WERI-Rb-1 (cell line): Measurements from ENCODE around the gene UBR4.

Experiments used
- DNase-seq: peaks from one replicate; pipeline ENCODE4 v3.0.0-alpha.2; 2020
- H3K27ac ChIP-seq: fragments of 250-450 bp; sonication (Bioruptor Pico); 2 replicates; pipeline ENCODE4 v1.5.1; 2020; ENCODE audit warnings: mild to moderate bottlenecking, moderate library complexity
- H3K27me3 ChIP-seq: fragments of 250-450 bp; sonication (Bioruptor Pico); 2 replicates; pipeline ENCODE4 v1.5.1; 2021; ENCODE audit warnings: mild to moderate bottlenecking, low read depth, moderate library complexity; ENCODE audit not compliant: insufficient read depth, severe bottlenecking
- H3K36me3 ChIP-seq: fragments of 250-450 bp; sonication (Bioruptor Pico); 2 replicates; pipeline ENCODE4 v1.5.1; 2020; ENCODE audit warnings: mild to moderate bottlenecking, moderate library complexity
- H3K4me3 ChIP-seq: 2 replicates; pipeline ENCODE4 v1.5.1; 2011; ENCODE audit warnings: low read depth, mild to moderate bottlenecking, control low read depth, low read length
- H3K9me3 ChIP-seq: fragments of 250-450 bp; sonication (Bioruptor Pico); 2 replicates; pipeline ENCODE4 v1.5.1; 2021; ENCODE audit warnings: mild to moderate bottlenecking, moderate library complexity; ENCODE audit not compliant: severe bottlenecking
- TF ChIP-seq, protein P1 (sequence below): IDR thresholded peaks from 2 replicates; pipeline ENCODE4 v1.5.1; 2011; ENCODE audit warnings: low read depth, mild to moderate bottlenecking, control low read depth, inconsistent platforms, low read length

Gene UBR4

DNA sequence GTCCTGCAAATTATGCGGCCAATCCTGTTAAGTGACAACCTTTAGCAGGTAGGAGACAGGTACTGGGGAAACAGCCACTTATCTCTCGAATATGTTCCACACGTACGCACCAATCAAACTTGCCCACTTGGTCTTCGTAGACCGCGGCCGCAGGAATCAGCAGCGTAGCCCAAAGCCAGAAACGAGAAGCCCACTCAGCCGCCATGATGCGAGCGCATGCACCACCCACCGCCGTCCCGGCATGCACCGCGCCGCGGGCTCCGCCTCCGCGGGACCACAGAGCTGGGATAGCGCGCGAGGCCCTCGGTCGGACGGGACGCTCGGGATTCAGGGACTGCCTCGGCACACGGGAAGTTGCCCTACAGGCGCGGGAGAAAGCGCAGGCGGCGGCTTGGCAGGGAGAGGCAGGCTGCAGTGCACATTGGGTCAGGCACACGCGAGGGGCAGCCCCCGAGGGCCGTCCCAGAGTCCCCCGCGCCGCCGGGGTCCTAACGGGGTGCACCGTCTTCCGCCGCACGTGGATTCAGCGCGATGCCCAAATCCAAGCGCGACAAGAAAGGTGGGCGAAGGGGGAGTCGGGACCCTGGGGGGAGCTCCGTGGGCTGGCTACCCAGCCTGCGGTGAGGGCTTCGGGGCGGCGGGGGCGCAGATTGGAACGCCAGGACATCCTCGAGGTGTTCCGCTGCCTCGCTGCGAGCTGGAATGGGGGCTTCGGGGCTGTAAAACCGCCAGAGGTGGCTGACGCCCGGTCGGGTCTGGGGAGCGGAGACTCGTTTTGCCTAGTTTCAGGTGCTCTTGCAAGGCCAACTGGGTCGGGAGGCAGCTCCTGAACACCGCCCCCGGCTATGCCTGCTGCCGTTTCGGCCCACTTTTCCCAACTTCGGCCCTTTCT is 41.5 kb upstream of the UBR4 start, which contains the start of the genes EMC1 and MRTO4:
TSS of gene EMC1 (minus strand) at position 220 of the 892 bp plus-strand sequence. CDS start at position 205, 15 bp downstream.
TSS of gene MRTO4 (plus strand) at position 501 of the 892 bp plus-strand sequence. CDS start at position 532, 31 bp downstream.
- Histone ChIP-seq H3K4me3 (peak within 1 kb of the TSS; percentile 92), H3K27ac (peak within 1 kb of the TSS; percentile 100), H3K9me3 (no peaks in the 10 kb centered on the region), H3K36me3 (peaks cover 48% of the 10 kb centered on the region), H3K27me3 (no peaks in the 10 kb centered on the region)
- TF ChIP-seq, protein P1, sequence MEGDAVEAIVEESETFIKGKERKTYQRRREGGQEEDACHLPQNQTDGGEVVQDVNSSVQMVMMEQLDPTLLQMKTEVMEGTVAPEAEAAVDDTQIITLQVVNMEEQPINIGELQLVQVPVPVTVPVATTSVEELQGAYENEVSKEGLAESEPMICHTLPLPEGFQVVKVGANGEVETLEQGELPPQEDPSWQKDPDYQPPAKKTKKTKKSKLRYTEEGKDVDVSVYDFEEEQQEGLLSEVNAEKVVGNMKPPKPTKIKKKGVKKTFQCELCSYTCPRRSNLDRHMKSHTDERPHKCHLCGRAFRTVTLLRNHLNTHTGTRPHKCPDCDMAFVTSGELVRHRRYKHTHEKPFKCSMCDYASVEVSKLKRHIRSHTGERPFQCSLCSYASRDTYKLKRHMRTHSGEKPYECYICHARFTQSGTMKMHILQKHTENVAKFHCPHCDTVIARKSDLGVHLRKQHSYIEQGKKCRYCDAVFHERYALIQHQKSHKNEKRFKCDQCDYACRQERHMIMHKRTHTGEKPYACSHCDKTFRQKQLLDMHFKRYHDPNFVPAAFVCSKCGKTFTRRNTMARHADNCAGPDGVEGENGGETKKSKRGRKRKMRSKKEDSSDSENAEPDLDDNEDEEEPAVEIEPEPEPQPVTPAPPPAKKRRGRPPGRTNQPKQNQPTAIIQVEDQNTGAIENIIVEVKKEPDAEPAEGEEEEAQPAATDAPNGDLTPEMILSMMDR, result no peak
- DNase-seq, result peak; percentile 88

DNA sequence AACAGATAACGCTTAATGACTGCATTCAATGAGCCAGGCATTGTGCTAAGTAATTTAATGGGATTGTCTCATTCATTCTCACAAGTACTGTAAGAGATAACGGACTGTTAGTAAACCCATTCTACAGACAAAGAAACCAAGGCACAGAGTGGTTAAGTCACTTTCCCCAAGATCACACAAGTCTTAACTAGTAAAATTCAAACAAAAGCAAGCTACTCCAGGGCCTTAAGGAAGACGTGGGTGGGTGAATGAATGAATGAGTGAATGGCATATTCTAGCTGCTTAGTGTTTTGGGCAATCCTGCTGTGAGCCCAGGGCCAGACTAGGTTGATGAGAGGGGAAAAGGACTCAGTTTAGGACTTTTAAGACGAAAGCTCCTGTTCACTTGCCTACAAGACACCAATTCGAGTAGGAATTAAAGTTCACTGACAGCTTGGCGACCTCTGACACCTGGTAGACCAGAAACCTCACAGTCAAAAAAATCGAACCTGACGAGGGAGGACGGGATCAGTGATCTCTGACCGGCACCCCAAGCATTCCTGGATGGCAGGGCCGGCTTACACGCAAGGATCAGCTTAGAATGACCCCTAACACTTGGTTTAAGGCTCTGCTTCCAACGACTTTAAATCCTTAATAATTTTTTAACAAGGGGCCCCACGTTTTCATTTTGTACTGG is 40.7 kb upstream of the UBR4 start:
- peak overlapping the region; percentile 100 for H3K27ac ChIP-seq
- no peaks in the 10 kb centered on the region for H3K27me3 ChIP-seq
- TF ChIP-seq, protein P1, result no peak
- peak overlapping the region; percentile 92 for H3K4me3 ChIP-seq
- no peak for DNase-seq
- H3K9me3 ChIP-seq, result no peaks in the 10 kb centered on the region
- H3K36me3 ChIP-seq, result peaks cover 41% of the 10 kb centered on the region

DNA sequence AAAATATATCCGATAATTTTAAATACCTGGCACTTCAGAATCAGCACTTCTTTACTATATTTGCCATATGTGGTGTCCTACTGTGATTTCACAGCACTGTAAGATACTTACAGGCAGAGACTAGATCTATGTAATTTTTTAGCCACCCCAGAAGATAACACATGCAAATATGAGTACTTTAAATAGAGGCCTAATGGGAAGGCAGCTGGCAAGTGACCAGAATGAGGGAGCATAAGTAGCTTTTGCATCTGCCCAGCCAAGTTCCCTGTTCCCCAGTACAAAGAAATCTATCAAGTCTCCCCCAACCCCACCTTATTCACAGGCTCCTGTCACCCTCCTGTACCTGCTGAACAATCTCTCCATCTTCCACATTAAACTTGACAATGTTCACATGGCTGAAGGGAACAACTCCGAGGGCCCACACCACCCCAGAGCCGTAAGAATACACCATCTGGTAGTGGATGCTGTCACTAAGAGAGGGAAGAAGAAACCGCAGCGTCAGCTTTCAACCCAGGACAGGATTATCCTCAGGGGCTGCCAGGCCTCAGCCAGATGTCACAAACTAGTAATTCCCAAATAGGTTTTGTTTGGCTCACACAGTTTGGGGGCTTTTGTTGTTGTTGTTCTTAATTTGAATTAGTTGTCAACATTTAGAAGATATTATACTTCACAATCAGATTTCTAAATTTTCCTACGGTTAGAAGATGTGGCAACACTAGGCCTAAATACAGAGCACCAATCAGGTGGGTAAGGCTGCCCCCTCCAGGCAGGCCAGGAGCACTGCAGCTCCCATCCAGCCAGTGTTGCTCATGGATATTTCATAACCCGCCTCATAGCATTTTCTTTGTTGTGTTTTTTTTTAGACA is 30.8 kb upstream of the UBR4 start:
- TF ChIP-seq, protein P1, result peak; percentile 84
- H3K27ac ChIP-seq, result peak overlapping the region; percentile 85
- H3K36me3 ChIP-seq, result peaks cover 83% of the 10 kb centered on the region
- DNase-seq, result peak; percentile 85
- no peaks in the 10 kb centered on the region for H3K9me3 ChIP-seq
- no peaks in the 10 kb centered on the region for H3K27me3 ChIP-seq
- H3K4me3 ChIP-seq, result no peak overlapping the region

DNA sequence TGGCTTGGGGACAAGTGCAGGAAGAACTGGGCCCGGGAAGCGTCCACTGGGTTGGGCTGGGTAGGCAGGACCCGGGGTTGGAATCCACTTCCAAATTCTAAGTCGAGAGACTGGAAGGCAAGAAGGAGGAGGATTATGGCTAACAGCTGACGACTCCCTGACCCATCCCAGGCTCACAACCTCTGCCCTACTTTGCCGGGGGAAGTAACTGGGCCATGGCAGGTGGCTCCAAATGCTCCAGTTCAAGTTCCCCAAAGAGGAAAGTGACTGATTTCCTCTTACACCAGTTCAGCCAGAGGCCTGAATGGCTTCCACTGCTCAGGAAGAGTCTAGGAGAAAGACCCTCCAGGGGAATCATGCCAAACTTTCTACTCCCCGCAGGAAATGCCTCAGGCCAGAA is 29.8 kb upstream of the UBR4 start:
- Histone ChIP-seq H3K9me3 (no peaks in the 10 kb centered on the region), H3K4me3 (no peak overlapping the region), H3K27me3 (no peaks in the 10 kb centered on the region), H3K36me3 (peaks cover 86% of the 10 kb centered on the region), H3K27ac (peak overlapping the region; percentile 85)
- DNase-seq, result no peak
- TF ChIP-seq, protein P1, result no peak

DNA sequence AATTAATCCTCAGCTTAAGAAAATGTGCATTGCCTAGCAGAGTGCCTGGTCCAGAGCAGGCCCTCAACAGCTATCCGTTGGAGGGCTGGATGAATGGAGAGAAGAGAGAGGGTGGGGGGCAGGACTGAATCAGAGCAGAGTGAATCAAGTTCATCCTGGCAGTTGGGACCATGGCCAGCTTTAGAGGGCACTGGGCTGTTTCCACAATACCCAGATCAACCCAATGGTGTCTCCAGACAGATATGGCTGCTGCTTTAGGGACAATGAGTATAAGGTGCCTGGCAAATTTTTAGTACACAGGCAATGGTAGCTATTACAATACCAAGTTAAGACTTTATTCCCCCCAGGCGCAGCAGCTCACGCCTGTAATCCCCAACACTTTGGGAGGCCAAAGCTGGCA is 24.2 kb upstream of the UBR4 start:
- Histone ChIP-seq H3K9me3 (no peaks in the 10 kb centered on the region), H3K4me3 (no peak overlapping the region), H3K27ac (no peak overlapping the region), H3K27me3 (no peaks in the 10 kb centered on the region), H3K36me3 (peaks cover 92% of the 10 kb centered on the region)
- TF ChIP-seq, protein P1, result no peak
- DNase-seq, result no peak
